Adipocyte (in vitro differentiated cells): Measurements from ENCODE around the gene SIX2.
"Not testable (repeated sequence)": the region's sequence is repeated elsewhere in the genome, so short reads cannot be mapped to it uniquely, and the experiment has no call there.

Experiments used
- DNase-seq: peaks from one replicate; pipeline ENCODE4 v3.0.0-alpha.2; 2015; ENCODE audit warnings: low read depth
- H3K27me3 ChIP-seq: replicated peaks from 2 replicates; pipeline ENCODE4 v1.7.0; 2013; ENCODE audit warnings: mild to moderate bottlenecking, low read length, moderate library complexity; ENCODE audit not compliant: control insufficient read depth, insufficient read depth
- H3K36me3 ChIP-seq: 2 replicates; pipeline ENCODE4 v1.7.0; 2013; ENCODE audit warnings: low read length, mild to moderate bottlenecking, moderate library complexity; ENCODE audit not compliant: control insufficient read depth, insufficient read depth, severe bottlenecking
- H3K4me1 ChIP-seq: 2 replicates; pipeline ENCODE4 v1.7.0; 2013; ENCODE audit warnings: mild to moderate bottlenecking, low read length, moderate library complexity; ENCODE audit not compliant: control insufficient read depth, insufficient read depth
- H3K4me3 ChIP-seq: 2 replicates; pipeline ENCODE4 v1.7.0; 2013; ENCODE audit warnings: mild to moderate bottlenecking, low read length, moderate library complexity
- H3K9ac ChIP-seq: 2 replicates; pipeline ENCODE4 v1.7.0; 2013; ENCODE audit warnings: mild to moderate bottlenecking, low read length, moderate library complexity
- H3K9me3 ChIP-seq: 2 replicates; pipeline ENCODE4 v1.7.0; 2013; ENCODE audit warnings: mild to moderate bottlenecking, low read length, moderate library complexity; ENCODE audit not compliant: control insufficient read depth

The SIX2 gene

DNA sequence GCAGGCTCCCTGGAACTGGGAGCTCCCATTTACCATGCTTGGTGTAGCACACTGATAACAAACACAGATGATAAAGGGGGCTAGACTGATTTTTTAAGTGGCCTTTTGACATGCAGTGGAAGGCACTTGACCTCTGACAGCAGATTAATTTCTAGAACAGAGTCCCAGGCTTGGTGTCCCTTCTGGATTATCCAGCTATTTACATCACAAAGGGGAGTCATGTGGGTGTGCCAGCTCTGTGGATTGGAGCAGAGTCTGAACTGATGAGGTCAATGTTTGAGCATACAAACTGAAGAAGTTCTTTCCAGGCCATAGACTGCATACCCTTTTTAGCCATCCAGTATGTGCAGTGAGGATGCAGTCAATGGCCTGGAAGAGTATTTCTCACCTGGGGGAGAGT lies 31.5 kb upstream of the SIX2 start:
- no peaks in the 10 kb centered on the region for H3K9me3 ChIP-seq
- DNase-seq, result no peak
- H3K4me3 ChIP-seq, result no peak overlapping the region
- no peaks in the 10 kb centered on the region for H3K36me3 ChIP-seq
- H3K4me1 ChIP-seq, result no peaks in the 10 kb centered on the region
- H3K27me3 ChIP-seq, result peaks cover 27% of the 10 kb centered on the region
- no peak overlapping the region for H3K9ac ChIP-seq

DNA sequence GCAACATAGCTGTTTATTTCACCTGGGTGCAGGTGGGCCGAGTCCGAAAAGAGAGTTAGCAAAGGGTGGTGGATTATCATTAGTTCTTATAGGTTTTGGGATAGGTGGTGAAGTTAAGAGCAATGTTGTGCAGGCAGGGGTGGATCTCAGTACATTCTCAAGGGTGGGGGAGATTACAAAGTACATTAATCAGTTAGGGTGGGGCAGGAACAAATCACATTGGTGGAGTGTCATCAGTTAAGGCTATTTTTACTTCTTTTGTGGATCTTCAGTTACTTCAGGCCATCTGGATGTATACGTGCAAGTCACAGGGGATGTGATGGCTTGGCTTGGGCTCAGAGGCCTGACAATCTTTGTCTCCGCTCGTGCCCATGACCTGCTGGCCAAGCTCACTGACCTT lies 30.6 kb upstream of the SIX2 start:
- peaks cover 23% of the 10 kb centered on the region for H3K27me3 ChIP-seq
- H3K36me3 ChIP-seq, DNase-seq, H3K4me3 ChIP-seq, H3K9ac ChIP-seq, H3K4me1 ChIP-seq, H3K9me3 ChIP-seq: not testable (repeated sequence)

DNA sequence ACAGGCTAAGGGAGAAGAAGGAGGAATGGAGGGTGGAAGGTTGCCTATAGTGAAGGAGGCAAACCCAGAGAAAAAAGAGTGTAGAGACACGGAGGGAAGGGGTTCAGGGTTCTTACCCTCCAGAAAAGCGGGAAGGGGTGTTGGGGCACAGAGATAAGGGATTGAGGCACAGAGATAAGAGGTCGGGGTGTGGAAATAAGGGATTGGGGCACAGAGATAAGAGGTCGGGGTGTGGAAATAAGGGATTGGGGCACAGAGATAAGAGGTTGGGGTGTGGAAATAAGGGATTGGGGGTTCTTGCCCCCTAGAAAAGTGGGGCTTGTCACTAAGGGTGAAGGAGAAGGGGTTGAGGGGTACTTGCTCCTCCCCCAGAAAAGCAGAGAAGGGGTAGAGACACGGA lies 29.6 kb upstream of the SIX2 start:
- H3K4me3 ChIP-seq, H3K9ac ChIP-seq, H3K9me3 ChIP-seq, H3K4me1 ChIP-seq, H3K36me3 ChIP-seq, DNase-seq: not testable (repeated sequence)
- H3K27me3 ChIP-seq, result peaks cover 14% of the 10 kb centered on the region

DNA sequence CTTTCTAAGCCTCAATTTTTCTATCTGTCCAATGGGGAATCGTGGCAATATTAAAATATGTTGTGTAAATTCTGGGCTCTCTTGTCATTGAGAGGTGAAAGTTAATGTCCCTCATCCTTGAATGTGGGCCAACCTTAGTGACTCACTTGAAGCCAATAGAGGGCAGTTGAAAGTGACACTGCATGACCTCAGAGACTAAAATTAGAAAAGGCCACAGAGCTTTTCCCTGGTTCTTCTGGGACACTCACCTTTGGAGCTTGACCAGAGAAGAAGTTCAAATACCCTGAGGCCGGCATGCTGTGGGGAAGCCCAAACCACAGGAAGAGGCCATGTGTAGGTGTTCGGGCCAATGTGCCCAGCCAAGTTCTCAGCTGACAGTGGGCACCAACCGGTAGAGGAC lies 24.1 kb upstream of the SIX2 start:
- Histone ChIP-seq H3K4me1 (peaks cover 6% of the 10 kb centered on the region), H3K27me3 (no peaks in the 10 kb centered on the region), H3K36me3 (no peaks in the 10 kb centered on the region), H3K9ac (no peak overlapping the region), H3K4me3 (no peak overlapping the region), H3K9me3 (no peaks in the 10 kb centered on the region)
- no peak for DNase-seq

DNA sequence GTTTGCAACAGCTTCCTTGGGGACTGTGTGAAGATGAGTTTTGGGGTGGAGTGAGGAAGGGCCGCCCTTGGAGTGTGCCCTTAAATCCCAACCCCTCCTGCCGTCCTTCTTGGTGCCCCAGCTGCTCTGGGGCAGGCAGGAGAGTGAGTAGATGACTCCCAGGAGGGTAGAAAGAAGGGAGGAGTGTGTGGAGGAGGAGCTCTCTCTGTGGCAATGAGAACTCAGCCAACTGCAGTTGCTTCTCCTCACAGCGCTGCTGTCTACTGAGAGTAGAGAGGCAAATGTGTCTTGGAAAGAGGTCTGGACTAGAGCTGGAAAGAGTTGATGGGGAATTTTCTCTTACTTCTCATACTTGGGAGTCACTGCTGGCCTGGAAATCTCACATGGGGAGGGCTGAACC lies 21.8 kb upstream of the SIX2 start:
- no peak overlapping the region for H3K4me3 ChIP-seq
- H3K4me1 ChIP-seq, result peaks cover 6% of the 10 kb centered on the region
- H3K36me3 ChIP-seq, result no peaks in the 10 kb centered on the region
- DNase-seq, result no peak
- no peak overlapping the region for H3K9ac ChIP-seq
- H3K9me3 ChIP-seq, result no peaks in the 10 kb centered on the region
- no peaks in the 10 kb centered on the region for H3K27me3 ChIP-seq

DNA sequence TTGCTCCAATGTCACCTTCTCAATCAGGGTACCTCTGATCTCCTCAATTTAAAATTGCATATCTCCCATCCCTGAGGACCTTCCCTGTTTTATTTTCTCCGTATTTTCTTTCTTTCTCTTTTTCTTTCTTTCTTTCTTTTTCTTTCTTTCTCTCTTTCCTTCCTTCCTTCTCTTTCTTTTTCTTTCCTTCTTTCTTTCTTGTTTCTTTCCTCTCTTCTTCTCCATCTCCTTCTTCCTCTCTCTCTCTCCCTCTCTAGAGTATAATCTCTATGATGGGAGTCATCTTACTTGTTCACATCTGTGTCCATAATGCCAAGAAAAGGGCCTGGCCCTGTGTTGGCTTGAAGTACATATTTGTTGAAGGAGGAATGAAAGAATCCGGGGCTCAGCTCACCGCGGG lies 21.3 kb upstream of the SIX2 start:
- no peak for DNase-seq
- Histone ChIP-seq H3K27me3 (no peaks in the 10 kb centered on the region), H3K9me3 (no peaks in the 10 kb centered on the region), H3K36me3 (no peaks in the 10 kb centered on the region), H3K9ac (no peak overlapping the region), H3K4me1 (peaks cover 6% of the 10 kb centered on the region), H3K4me3 (no peak overlapping the region)

DNA sequence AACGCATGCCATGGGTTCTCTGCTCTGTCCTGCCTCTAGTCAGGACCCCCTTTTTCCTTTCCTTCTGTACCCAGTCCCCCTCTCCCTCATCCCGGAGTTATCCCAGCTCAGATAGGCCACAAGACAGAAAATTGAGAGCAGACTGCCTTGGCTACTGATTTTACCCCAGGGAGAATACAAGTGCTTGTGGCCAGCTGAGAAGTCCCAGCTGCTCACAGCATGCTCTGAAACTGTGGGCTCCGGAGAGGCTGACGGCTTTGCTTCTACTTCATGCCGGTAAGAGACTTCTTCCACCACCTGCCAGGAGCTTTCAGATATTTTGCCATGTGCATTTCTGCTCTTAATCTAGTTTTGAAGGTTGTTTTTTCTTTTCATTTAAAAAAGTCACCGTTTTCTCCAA lies 20.0 kb upstream of the SIX2 start:
- H3K27me3 ChIP-seq, result no peaks in the 10 kb centered on the region
- no peak overlapping the region for H3K4me3 ChIP-seq
- H3K9me3 ChIP-seq, result no peaks in the 10 kb centered on the region
- no peak overlapping the region for H3K9ac ChIP-seq
- H3K36me3 ChIP-seq, result no peaks in the 10 kb centered on the region
- no peak for DNase-seq
- peaks cover 11% of the 10 kb centered on the region for H3K4me1 ChIP-seq

DNA sequence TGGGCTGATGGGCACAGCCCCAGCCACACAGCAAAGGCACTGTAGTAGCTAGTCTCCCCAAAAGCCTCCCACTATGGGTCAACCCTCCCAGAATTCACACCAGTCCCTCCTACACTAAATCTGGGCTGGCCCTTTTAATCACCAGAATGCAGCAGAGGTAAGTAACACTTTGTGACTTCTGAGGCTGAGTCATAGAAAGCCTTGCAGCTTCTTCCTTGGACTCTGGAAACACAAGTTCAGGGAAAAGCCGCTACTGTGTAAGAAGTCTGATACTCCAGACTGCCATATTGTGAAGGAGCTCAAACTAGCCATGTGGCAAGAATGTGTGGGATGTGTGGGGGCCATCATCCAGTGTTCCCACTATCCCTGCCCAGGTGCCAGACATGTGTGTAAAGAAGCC lies 19.0 kb upstream of the SIX2 start:
- Histone ChIP-seq H3K4me1 (peaks cover 11% of the 10 kb centered on the region), H3K27me3 (no peaks in the 10 kb centered on the region), H3K4me3 (no peak overlapping the region), H3K36me3 (no peaks in the 10 kb centered on the region), H3K9ac (no peak overlapping the region), H3K9me3 (no peaks in the 10 kb centered on the region)
- DNase-seq, result no peak

DNA sequence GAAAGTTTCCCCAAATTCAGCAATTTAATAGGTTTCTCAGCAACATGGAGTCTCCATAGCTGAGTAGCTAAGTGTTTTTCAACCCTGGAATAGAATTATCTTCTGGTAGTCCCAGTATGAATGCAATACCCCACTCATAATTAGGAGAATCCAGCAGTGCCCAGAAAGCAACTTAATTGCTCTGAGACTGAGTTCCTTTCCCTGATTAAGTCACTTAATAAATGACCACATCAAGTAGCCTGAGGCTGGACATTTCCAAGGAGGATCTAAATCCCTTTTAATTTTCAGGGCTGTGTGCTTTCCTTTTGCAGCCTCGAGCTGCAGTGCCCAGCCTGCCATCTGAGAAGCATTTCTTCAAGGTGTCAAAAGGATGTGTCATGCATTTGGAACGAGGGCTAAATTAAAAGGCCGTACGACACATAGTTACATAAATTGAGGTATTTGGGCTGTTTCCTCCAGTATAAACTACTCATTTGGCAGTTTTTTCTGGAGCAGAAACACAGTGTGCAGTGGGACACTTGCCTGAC lies 17.7 kb upstream of the SIX2 start:
- no peak for DNase-seq
- H3K36me3 ChIP-seq, result no peaks in the 10 kb centered on the region
- no peak overlapping the region for H3K9ac ChIP-seq

DNA sequence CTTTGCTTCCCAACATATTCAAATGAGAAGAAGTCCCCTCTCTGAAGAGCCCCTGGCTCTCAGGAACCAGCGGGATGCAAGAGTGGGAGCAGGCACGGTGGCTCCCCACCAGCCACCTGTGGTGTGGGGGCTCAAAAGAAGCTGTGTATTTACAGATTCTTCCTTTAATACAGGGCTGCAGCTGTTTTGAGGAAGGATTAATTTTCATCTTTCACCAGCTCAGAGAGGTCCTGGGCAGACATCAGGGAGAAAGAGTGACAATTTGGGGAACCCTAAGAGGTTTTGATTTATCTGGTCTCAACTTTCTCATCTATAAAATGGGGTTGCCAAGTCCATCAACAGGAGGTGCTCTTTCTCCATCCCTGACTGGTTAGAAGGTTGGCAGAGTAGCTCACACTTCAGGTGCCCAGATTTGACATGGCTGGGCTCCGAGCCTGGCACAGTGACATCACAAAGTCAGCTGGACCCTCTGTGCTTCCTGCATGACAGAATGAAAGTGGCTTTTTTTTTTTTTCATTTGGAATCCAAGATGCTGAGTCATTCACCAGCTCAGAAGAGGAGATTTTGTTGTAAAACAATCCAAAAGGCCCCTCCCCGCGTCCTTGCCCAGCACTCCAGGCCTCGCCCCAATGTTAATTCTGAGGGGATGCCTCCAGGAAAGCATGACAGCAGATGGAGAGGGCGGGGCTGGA lies 15.5 kb upstream of the SIX2 start:
- no peak overlapping the region for H3K9ac ChIP-seq
- peak; percentile 95 for DNase-seq

More for the DNA sequence above, 17.7 kb upstream of the SIX2 start:
- H3K9me3 ChIP-seq, result no peaks in the 10 kb centered on the region
- H3K4me1 ChIP-seq, result peaks cover 11% of the 10 kb centered on the region
- no peak overlapping the region for H3K4me3 ChIP-seq
- no peaks in the 10 kb centered on the region for H3K27me3 ChIP-seq

DNA sequence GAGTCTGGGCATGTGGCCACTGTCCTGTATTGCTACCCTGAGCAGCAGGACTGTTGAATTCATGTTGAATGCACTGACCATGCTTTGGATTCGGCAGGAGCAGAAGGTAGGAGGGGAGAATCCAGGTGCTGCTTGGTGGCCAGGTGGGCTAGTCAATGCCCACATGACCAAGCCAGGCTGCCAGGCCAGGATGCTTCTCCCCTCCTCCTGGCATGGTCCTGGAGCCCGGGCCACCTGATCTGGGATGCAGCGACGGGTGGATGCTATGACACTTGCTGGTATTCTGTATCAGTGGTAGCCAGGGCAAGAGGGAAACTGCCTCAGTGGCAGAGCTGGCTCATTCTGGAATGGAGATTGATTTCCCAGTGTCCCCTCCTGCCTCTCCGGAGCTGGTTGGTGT lies 14.8 kb upstream of the SIX2 start:
- peaks cover 2% of the 10 kb centered on the region for H3K27me3 ChIP-seq
- peaks cover 4% of the 10 kb centered on the region for H3K4me1 ChIP-seq
- no peaks in the 10 kb centered on the region for H3K36me3 ChIP-seq
- peaks cover 4% of the 10 kb centered on the region for H3K9me3 ChIP-seq
- DNase-seq, result no peak
- H3K9ac ChIP-seq, result no peak overlapping the region
- no peak overlapping the region for H3K4me3 ChIP-seq

More for the DNA sequence above, 15.5 kb upstream of the SIX2 start:
- H3K4me3 ChIP-seq, result no peak overlapping the region
- H3K27me3 ChIP-seq, result no peaks in the 10 kb centered on the region
- H3K4me1 ChIP-seq, result peaks cover 4% of the 10 kb centered on the region
- H3K36me3 ChIP-seq, result no peaks in the 10 kb centered on the region
- H3K9me3 ChIP-seq, result peaks cover 4% of the 10 kb centered on the region

DNA sequence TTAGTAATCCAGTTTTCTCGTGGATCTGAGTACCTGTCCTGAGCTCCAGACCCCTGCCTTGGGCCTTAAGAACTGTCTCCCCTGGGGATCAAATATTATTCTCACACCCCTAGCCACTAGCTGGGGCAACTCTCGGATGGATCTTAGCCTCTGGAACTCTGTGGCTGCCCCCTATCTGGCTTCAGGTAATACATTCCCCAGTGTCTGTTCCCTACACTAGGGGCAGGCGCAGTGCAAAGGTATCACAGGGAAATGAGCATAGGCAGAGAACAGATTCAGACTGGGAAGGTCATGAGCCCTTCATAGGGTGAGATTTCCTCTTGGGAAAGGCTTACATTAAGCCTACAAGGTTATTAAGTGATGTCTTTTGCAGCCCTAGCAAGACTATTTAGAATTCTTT lies 11.2 kb upstream of the SIX2 start:
- no peak for DNase-seq
- peaks cover 22% of the 10 kb centered on the region for H3K27me3 ChIP-seq
- H3K36me3 ChIP-seq, result no peaks in the 10 kb centered on the region

More for the DNA sequence above, 11.2 kb upstream of the SIX2 start:
- Histone ChIP-seq H3K9me3 (peaks cover 4% of the 10 kb centered on the region), H3K4me3 (no peak overlapping the region), H3K4me1 (peaks cover 4% of the 10 kb centered on the region), H3K9ac (no peak overlapping the region)
